HepG2 (cell line): Measurements from ENCODE around the gene POSTN.
"Not testable (repeated sequence)": the region's sequence is repeated elsewhere in the genome, so short reads cannot be mapped to it uniquely, and the experiment has no call there.

Experiments used
- ATF1 ChIP-seq: IDR thresholded peaks from 2 replicates; pipeline ENCODE4 v1.6.1; 2016; ENCODE audit warnings: mild to moderate bottlenecking, control low read depth
- HNF4A ChIP-seq: sonication (generic); formaldehyde crosslinking; IDR thresholded peaks from 2 replicates; pipeline ENCODE4 v1.4.0; 2020; ENCODE audit warnings: missing genetic modification reagents
- HOXA5 ChIP-seq: sonication (generic); formaldehyde crosslinking; IDR thresholded peaks from 2 replicates; pipeline ENCODE4 v1.4.0; 2020; ENCODE audit warnings: missing genetic modification reagents
- ISX ChIP-seq: sonication (generic); formaldehyde crosslinking; conservative IDR thresholded peaks from 2 replicates; pipeline ENCODE4 v1.5.0; 2020; ENCODE audit warnings: missing genetic modification reagents
- NR0B2 ChIP-seq: sonication (generic); formaldehyde crosslinking; IDR thresholded peaks from 2 replicates; pipeline ENCODE4 v1.4.0; 2020; ENCODE audit warnings: mild to moderate bottlenecking, missing genetic modification reagents
- POLR2A ChIP-seq, 2 experiments: IDR thresholded peaks; 2 replicates each; pipeline ENCODE4 v1.6.1; 2011; ENCODE audit warnings: low read depth in 2 of 2, low read length in 2 of 2, mild to moderate bottlenecking in 1 of 2, moderate library complexity in 1 of 2; ENCODE audit not compliant: insufficient read depth in 1 of 2
- POLR2AphosphoS5 ChIP-seq: IDR thresholded peaks from 2 replicates; pipeline ENCODE4 v1.6.1; 2012; ENCODE audit warnings: low read depth, low read length
- RBM39 ChIP-seq: fragments of 200-400 bp; formaldehyde crosslinking; IDR thresholded peaks from one replicate; pipeline ENCODE4 v1.6.1; 2018; ENCODE audit warnings: antibody characterized with exemption, mild to moderate bottlenecking, low read depth, low read length; ENCODE audit not compliant: poor library complexity, severe bottlenecking
- ZNF263 ChIP-seq: sonication (generic); formaldehyde crosslinking; IDR thresholded peaks from 2 replicates; pipeline ENCODE4 v1.4.0; 2020; ENCODE audit warnings: missing genetic modification reagents
- ZNF282 ChIP-seq: fragments of 450-650 bp; IDR thresholded peaks from 2 replicates; pipeline ENCODE4 v1.6.1; 2018; ENCODE audit not compliant: partially characterized antibody
- ZNF33A ChIP-seq: sonication (generic); formaldehyde crosslinking; IDR thresholded peaks from 2 replicates; pipeline ENCODE4 v1.5.1; 2020; ENCODE audit warnings: missing genetic modification reagents, mild to moderate bottlenecking, moderate library complexity, borderline replicate concordance
- TF ChIP-seq, protein P1 (sequence below): sonication (generic); formaldehyde crosslinking; IDR thresholded peaks from 2 replicates; pipeline ENCODE4 v1.5.1; 2020; ENCODE audit warnings: mild to moderate bottlenecking, missing genetic modification reagents, moderate library complexity
- TF ChIP-seq, protein P2 (sequence below): sonication (generic); formaldehyde crosslinking; IDR thresholded peaks from 2 replicates; pipeline ENCODE4 v1.5.0; 2020; ENCODE audit warnings: mild to moderate bottlenecking, missing genetic modification reagents, moderate library complexity
- TF ChIP-seq, protein P3 (sequence below): IDR thresholded peaks from 2 replicates; pipeline ENCODE4 v1.6.1; 2012; ENCODE audit warnings: inconsistent platforms

DNA sequence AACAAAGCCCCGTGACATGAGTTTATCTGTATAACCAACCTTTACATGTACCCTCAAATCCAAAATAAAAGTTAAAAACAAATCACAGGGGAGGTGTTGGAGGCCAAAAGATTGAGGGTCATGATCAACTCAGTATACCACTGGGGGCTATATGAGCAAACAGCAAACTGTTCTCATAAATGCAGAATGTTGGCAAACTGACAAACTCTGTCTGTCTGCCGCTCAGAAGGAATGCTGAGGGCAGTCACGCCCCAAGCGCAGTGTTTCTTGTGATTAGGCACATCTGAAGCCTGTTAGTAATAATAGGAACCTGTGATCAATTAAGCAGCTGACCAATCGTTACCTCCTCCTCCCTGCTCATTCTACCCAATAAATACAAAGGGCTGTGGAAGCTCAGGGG, 39.8 kb downstream of the POSTN start:
- TF ChIP-seq, protein P1, sequence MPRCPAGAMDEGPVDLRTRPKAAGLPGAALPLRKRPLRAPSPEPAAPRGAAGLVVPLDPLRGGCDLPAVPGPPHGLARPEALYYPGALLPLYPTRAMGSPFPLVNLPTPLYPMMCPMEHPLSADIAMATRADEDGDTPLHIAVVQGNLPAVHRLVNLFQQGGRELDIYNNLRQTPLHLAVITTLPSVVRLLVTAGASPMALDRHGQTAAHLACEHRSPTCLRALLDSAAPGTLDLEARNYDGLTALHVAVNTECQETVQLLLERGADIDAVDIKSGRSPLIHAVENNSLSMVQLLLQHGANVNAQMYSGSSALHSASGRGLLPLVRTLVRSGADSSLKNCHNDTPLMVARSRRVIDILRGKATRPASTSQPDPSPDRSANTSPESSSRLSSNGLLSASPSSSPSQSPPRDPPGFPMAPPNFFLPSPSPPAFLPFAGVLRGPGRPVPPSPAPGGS (CRISPR knock-in tag): not testable (repeated sequence)
- not testable (repeated sequence) for TF ChIP-seq ZNF263 (CRISPR knock-in tag); ATF1 (CRISPR knock-in tag); RBM39; POLR2A (IDR thresholded peaks at IDR 0.05; ENCODE audit: insufficient read depth in 1 of 2, low read depth in 2 of 2, low read length in 2 of 2); ISX (CRISPR knock-in tag); POLR2AphosphoS5; HNF4A; ZNF33A (CRISPR knock-in tag); HOXA5 (CRISPR knock-in tag); NR0B2 (CRISPR knock-in tag); ZNF282
- TF ChIP-seq, protein P2, sequence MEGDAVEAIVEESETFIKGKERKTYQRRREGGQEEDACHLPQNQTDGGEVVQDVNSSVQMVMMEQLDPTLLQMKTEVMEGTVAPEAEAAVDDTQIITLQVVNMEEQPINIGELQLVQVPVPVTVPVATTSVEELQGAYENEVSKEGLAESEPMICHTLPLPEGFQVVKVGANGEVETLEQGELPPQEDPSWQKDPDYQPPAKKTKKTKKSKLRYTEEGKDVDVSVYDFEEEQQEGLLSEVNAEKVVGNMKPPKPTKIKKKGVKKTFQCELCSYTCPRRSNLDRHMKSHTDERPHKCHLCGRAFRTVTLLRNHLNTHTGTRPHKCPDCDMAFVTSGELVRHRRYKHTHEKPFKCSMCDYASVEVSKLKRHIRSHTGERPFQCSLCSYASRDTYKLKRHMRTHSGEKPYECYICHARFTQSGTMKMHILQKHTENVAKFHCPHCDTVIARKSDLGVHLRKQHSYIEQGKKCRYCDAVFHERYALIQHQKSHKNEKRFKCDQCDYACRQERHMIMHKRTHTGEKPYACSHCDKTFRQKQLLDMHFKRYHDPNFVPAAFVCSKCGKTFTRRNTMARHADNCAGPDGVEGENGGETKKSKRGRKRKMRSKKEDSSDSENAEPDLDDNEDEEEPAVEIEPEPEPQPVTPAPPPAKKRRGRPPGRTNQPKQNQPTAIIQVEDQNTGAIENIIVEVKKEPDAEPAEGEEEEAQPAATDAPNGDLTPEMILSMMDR (CRISPR knock-in tag): not testable (repeated sequence)
- TF ChIP-seq, protein P3, sequence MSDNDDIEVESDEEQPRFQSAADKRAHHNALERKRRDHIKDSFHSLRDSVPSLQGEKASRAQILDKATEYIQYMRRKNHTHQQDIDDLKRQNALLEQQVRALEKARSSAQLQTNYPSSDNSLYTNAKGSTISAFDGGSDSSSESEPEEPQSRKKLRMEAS: not testable (repeated sequence)
